ENCODE measurements around the gene DUXA. TPM values are rescaled to one million over a fixed set of nuclear protein-coding genes. Genes with fewer than 3 reads are reported as not detected.

DUXA gene
- total RNA-seq, 4 donors from 2014 or later, result not detected

DNA sequence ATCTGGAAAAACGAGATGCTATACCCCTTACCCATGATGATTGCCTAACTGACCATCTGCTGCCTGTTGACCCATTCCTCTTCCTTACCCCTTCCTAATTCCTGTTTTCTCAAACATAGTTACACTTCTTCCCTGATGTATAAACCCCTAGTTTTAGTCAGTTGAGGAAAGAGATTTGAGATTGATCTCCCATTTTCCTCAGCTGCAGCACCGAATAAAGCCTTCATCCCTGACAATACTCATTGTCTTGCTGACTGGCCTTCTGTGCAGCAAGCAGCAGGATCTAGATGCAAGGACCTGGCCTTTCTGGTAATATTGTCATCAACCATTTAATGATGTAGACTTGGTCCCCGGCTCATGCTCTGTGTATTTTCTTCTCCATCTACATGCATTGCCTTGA is 23.0 kb upstream of the DUXA start:
- TF ChIP-seq CTCF (IDR thresholded peaks at IDR 0.05; ENCODE audit: low read depth), result no peak

DNA sequence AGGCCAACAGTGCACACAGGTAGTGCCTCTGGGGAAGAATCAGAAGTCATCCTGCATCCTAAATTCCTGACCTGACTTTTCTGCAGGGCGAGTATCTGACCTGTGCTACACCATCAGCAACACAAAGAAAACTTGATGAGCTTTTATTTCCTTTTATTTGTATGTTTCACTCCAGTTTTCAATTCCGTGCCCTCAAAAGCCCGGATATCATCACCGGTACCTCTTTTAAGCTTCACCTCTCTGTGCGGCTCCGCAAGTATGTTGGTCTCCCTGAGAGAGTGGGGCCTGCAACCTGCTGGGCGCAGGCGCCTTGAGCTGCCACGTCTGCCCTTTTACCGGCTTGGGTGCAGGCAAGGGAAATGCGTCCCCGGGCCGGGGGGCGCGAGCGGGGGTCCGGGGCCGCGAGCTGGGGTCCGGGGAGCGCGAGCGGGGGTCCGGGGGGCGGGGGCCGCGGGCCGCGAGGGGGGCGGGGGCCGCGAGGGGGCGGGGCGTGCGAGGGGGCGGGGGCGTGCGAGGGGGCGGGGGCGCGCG is 4.3 kb upstream of the DUXA start:
- no peak for TF ChIP-seq CTCF (IDR thresholded peaks at IDR 0.05; ENCODE audit: low read depth)

GRCh38 chr19:57165846-57166245 is 1.4 kb downstream of the DUXA start:
- TF ChIP-seq CTCF (IDR thresholded peaks at IDR 0.05; ENCODE audit: low read depth), result no peak

DNA sequence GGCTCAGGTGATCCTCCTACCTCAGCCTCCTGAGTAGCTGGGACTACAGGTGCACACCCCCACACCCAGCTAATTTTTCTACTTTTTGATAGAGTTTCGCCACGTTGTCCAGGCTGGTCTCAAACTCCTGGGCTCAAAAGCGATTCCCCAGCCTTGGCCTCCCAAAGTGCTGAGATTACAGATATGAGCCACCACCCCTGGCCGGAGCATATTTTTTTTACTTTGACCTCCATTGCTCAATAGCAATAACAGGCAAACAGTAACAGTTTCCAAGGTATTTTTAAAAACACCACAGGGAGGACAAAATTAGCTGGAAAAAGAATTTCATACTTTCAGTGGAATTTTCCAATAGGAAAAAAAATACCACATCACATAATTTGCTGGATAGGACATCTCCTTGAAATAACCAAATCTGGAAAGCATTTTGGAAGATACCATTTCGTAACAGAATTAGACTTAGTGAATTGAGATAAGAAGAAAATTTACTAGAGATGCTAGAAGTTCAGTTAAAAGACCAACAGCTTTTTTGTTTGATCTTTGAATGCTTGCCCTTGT is 5.2 kb downstream of the DUXA start:
- no peak for TF ChIP-seq CTCF (IDR thresholded peaks at IDR 0.05; ENCODE audit: low read depth)

DNA sequence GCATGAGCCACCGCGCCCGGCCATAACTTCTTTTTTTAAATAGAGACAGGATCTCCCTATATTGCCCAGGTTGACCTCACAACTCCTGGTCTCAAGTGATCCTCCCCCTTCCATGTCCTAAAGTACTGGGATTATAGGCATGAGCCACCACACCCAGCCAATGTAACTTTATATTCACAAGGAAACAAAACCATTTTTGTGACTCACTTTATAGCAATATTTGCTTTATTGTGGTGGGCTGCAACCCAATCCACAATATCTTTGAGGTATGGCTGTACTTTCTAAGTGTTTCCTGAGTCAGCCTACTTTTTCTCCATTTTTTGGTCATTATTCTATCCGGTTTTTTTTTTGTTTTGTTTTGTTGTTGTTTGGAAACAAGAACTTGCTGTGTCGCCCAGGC is 14.4 kb downstream of the DUXA start:
- TF ChIP-seq CTCF (IDR thresholded peaks at IDR 0.05; ENCODE audit: low read depth), result no peak

DNA sequence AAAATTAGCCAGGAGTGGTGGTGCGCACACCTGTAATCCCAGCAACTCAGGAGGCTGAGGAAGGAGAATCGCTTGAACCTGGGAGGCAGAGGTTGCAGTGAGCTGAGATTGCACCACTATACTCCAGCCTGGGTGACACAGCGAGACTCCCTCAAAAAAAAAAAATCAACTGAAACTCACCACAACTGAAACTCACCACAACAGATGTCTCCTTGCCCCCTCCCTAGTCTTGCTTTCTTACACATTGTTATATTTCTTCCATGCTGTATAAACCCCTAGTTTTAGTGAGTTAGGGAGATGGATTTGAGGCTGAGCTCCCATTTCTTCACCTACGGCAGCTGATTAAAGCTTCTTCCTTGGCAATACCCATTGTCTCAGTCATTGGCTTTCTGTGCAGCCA is 25.6 kb downstream of the DUXA start:
- no peak for TF ChIP-seq CTCF (IDR thresholded peaks at IDR 0.05; ENCODE audit: low read depth)

DNA sequence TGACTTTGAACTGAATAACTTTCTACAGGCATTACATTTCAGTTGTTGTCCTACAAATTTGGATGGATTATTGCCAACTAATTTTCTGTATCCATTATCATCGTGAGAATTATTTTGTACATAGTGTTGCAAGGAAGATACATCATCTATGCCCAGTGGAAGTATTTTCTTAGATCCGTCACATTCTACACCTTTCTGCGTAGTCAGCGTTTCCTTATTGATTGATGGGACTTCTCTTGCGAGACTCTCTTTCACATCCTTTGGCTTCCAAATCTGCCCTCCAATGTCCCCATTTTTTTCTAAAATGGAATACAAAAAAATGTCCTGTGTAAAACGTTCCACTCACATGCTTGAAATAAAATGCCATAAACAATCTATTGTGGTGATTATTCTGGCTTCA is 31.5 kb downstream of the DUXA start:
- no peak for TF ChIP-seq CTCF (IDR thresholded peaks at IDR 0.05; ENCODE audit: low read depth)
